ENCODE results near the gene CDH13. TPM values are rescaled to one million over a fixed set of nuclear protein-coding genes. Genes with fewer than 3 reads are reported as not detected.

Gene CDH13
- total RNA-seq, 2 experiments from 2014 or later: not detected

- intact Hi-C loops (cut with micrococcal nuclease; ENCODE audit: unreplicated experiment): no loop called here
- no peak overlapping the region for H3K4me2 ChIP-seq (ENCODE audit: low read length)
- no peak for DNase-seq (ENCODE audit: low spot score)
Measured at GRCh38 chr16:83302853-83303252, 676.1 kb downstream of the CDH13 start.

GRCh38 chr16:83305092-83305491, 678.3 kb downstream of the CDH13 start:
- Histone ChIP-seq H3K4me1 (ENCODE audit: insufficient read depth, low read length, poor library complexity, severe bottlenecking) (no peaks in the 10 kb centered on the region), H3K79me2 (ENCODE audit: insufficient read depth, low read depth, low read length) (no peaks in the 10 kb centered on the region), H3K36me3 (ENCODE audit: insufficient read depth, low read length) (no peaks in the 10 kb centered on the region), H3K9me2 (ENCODE audit: insufficient read depth, low read length) (no peaks in the 10 kb centered on the region), H3K4me2 (ENCODE audit: low read length) (no peak overlapping the region), H3K4me3 (ENCODE audit: low read depth, low read length, poor library complexity, severe bottlenecking) (no peak overlapping the region), H3K9me3 (ENCODE audit: low read length) (no peaks in the 10 kb centered on the region), H4K20me1 (ENCODE audit: insufficient read depth, low read length) (no peaks in the 10 kb centered on the region), H2AFZ (ENCODE audit: low read length) (no peak overlapping the region), H3K27ac (ENCODE audit: low read depth, low read length, poor library complexity, severe bottlenecking) (no peak overlapping the region)
- BruUV-seq (replicated peaks): no TSS peak
- ChIA-PET CTCF (ENCODE audit: unreplicated experiment) (no interaction called here), POLR2A (interaction anchor here (0.5 kb wide), 1 partner anchor 501 kb away, joined by 5 read pairs; no protein-coding TSS in a partner anchor)
- no peak for DNase-seq (ENCODE audit: low spot score)
- TF ChIP-seq CTCF (conservative IDR thresholded peaks at IDR 0.05; ENCODE audit: low read length) (no peak), EZH2phosphoT487 (IDR thresholded peaks at IDR 0.05; ENCODE audit: borderline replicate concordance, low read depth, low read length) (no peak)
- intact Hi-C loops (cut with micrococcal nuclease; ENCODE audit: unreplicated experiment): no loop called here

More at GRCh38 chr16:83302853-83303252, 676.1 kb downstream of the CDH13 start:
- ChIA-PET POLR2A (interaction anchor here (0.7 kb wide), 1 partner anchor 93 kb away, joined by 4 read pairs; no protein-coding TSS in a partner anchor), CTCF (ENCODE audit: unreplicated experiment) (no interaction called here)
- Histone ChIP-seq H2AFZ (ENCODE audit: low read length) (no peak overlapping the region), H3K36me3 (ENCODE audit: insufficient read depth, low read length) (no peaks in the 10 kb centered on the region), H3K9me2 (ENCODE audit: insufficient read depth, low read length) (no peaks in the 10 kb centered on the region), H3K79me2 (ENCODE audit: insufficient read depth, low read depth, low read length) (no peaks in the 10 kb centered on the region), H4K20me1 (ENCODE audit: insufficient read depth, low read length) (no peaks in the 10 kb centered on the region), H3K9me3 (ENCODE audit: low read length) (no peaks in the 10 kb centered on the region), H3K4me3 (ENCODE audit: low read depth, low read length, poor library complexity, severe bottlenecking) (no peak overlapping the region), H3K4me1 (ENCODE audit: insufficient read depth, low read length, poor library complexity, severe bottlenecking) (no peaks in the 10 kb centered on the region), H3K27ac (ENCODE audit: low read depth, low read length, poor library complexity, severe bottlenecking) (no peak overlapping the region)
- TF ChIP-seq CTCF (conservative IDR thresholded peaks at IDR 0.05; ENCODE audit: low read length): 0 out of 2 replicates have a peak, but pooled peaks have one; percentile 20
- no peak for TF ChIP-seq EZH2phosphoT487 (IDR thresholded peaks at IDR 0.05; ENCODE audit: borderline replicate concordance, low read depth, low read length)
- no TSS peak for BruUV-seq (replicated peaks)

- Histone ChIP-seq H3K27ac (ENCODE audit: low read depth, low read length, poor library complexity, severe bottlenecking) (no peak overlapping the region), H3K4me3 (ENCODE audit: low read depth, low read length, poor library complexity, severe bottlenecking) (no peak overlapping the region), H4K20me1 (ENCODE audit: insufficient read depth, low read length) (no peaks in the 10 kb centered on the region), H2AFZ (ENCODE audit: low read length) (no peak overlapping the region), H3K36me3 (ENCODE audit: insufficient read depth, low read length) (no peaks in the 10 kb centered on the region), H3K79me2 (ENCODE audit: insufficient read depth, low read depth, low read length) (no peaks in the 10 kb centered on the region), H3K4me1 (ENCODE audit: insufficient read depth, low read length, poor library complexity, severe bottlenecking) (no peaks in the 10 kb centered on the region), H3K9me3 (ENCODE audit: low read length) (no peaks in the 10 kb centered on the region), H3K4me2 (ENCODE audit: low read length) (no peak overlapping the region), H3K9me2 (ENCODE audit: insufficient read depth, low read length) (no peaks in the 10 kb centered on the region)
- TF ChIP-seq EZH2phosphoT487 (IDR thresholded peaks at IDR 0.05; ENCODE audit: borderline replicate concordance, low read depth, low read length): no peak
- TF ChIP-seq CTCF (conservative IDR thresholded peaks at IDR 0.05; ENCODE audit: low read length): no peak
- ChIA-PET POLR2A (interaction anchor here (1.0 kb wide), 1 partner anchor 11 kb away, joined by 3 read pairs; no protein-coding TSS in a partner anchor), CTCF (ENCODE audit: unreplicated experiment) (no interaction called here)
- DNase-seq (ENCODE audit: low spot score): no peak
- no TSS peak for BruUV-seq (replicated peaks)
- intact Hi-C loops (cut with micrococcal nuclease; ENCODE audit: unreplicated experiment): no loop called here
Measured at GRCh38 chr16:83306961-83307593, 680.3 kb downstream of the CDH13 start.

Data from OCI-LY7 (cell line).